Urinary bladder (tissue), 4 donors: ENCODE data around the gene C1orf159. TPM values are rescaled to one million over a fixed set of nuclear protein-coding genes. Genes with fewer than 3 reads are reported as not detected.
"Not testable (repeated sequence)": the region's sequence is repeated elsewhere in the genome, so short reads cannot be mapped to it uniquely, and the experiment has no call there.

ENCODE experiments used
- DNase-seq: peaks from one replicate; pipeline ENCODE4 v3.0.0-alpha.2; 2015; ENCODE audit errors: extremely low spot score
- H3K27ac ChIP-seq: one replicate; pipeline ENCODE4 v1.5.1; 2013; ENCODE audit warnings: low read depth, mild to moderate bottlenecking, moderate library complexity
- H3K36me3 ChIP-seq: one replicate; pipeline ENCODE4 v1.6.1; 2013; ENCODE audit warnings: mild to moderate bottlenecking, moderate library complexity; ENCODE audit not compliant: insufficient read depth
- H3K4me1 ChIP-seq: one replicate; pipeline ENCODE4 v1.6.1; 2013; ENCODE audit warnings: mild to moderate bottlenecking, moderate library complexity; ENCODE audit not compliant: insufficient read depth
- H3K4me3 ChIP-seq: one replicate; pipeline ENCODE4 v1.5.1; 2013; ENCODE audit warnings: low read depth, low read length
- WGBS: extraction: QIAGEN DNeasy Blood & Tissue Kit; methylation state at CpG from one replicate; pipeline ENCODE4 v1.1.7; 2013; 5-methylcytosine and 5-hydroxymethylcytosine counted together
- polyA plus RNA-seq: library from polyadenylated mRNA; stranded (reverse); fragments of 200-250 nt; gene quantifications from one replicate; pipeline ENCODE4 v1.2.3, GENCODE V29; 2013
- total RNA-seq: library from RNA; depleted of rRNA; stranded (reverse); fragments of >200 nt; gene quantifications from one replicate; pipeline ENCODE4 v1.2.3, GENCODE V29; 2014
- donor health status: healthy with polysubstance abuse.
- donor health status: healthy.

Gene C1orf159
- total and polyA plus RNA-seq, 2 donors: 7.1 to 12.6 TPM

GRCh38 chr1:1084372-1085170 lies 31.3 kb downstream of the C1orf159 start:
- no peaks in the 10 kb centered on the region for H3K36me3 ChIP-seq
- DNase-seq: no peak
- no peak overlapping the region for H3K4me3 ChIP-seq
- no peaks in the 10 kb centered on the region for H3K4me1 ChIP-seq
- 93% methylated on average over 38 of the region's 38 CpGs for WGBS
- H3K27ac ChIP-seq: no peak overlapping the region

GRCh38 chr1:1083416-1084371 lies 32.2 kb downstream of the C1orf159 start:
- 90% methylated on average over 43 of the region's 43 CpGs for WGBS
- DNase-seq: no peak
- Histone ChIP-seq H3K36me3 (no peaks in the 10 kb centered on the region), H3K4me1 (no peaks in the 10 kb centered on the region), H3K27ac (no peak overlapping the region), H3K4me3 (no peak overlapping the region)

- no peaks in the 10 kb centered on the region for H3K4me1 ChIP-seq
- no peak for DNase-seq
These were observed 33.0 kb downstream of the C1orf159 start for GRCh38 chr1:1082776-1083415.

GRCh38 chr1:1082239-1082775 lies 33.6 kb downstream of the C1orf159 start:
- no peak overlapping the region for H3K4me3 ChIP-seq
- H3K4me1 ChIP-seq: no peaks in the 10 kb centered on the region
- no peaks in the 10 kb centered on the region for H3K36me3 ChIP-seq
- DNase-seq: no peak
- WGBS: 94% methylated on average over 27 of the region's 27 CpGs
- no peak overlapping the region for H3K27ac ChIP-seq

More at GRCh38 chr1:1082776-1083415, 33.0 kb downstream of the C1orf159 start:
- WGBS: 92% methylated on average over 40 of the region's 40 CpGs
- Histone ChIP-seq H3K4me3 (no peak overlapping the region), H3K27ac (no peak overlapping the region), H3K36me3 (no peaks in the 10 kb centered on the region)

GRCh38 chr1:1081311-1082238 lies 34.3 kb downstream of the C1orf159 start:
- no peaks in the 10 kb centered on the region for H3K4me1 ChIP-seq
- no peak overlapping the region for H3K27ac ChIP-seq
- 88% methylated on average over 52 of the region's 52 CpGs for WGBS
- no peak overlapping the region for H3K4me3 ChIP-seq
- DNase-seq: no peak
- H3K36me3 ChIP-seq: no peaks in the 10 kb centered on the region

- Histone ChIP-seq H3K4me1 (no peaks in the 10 kb centered on the region), H3K27ac (no peak overlapping the region), H3K4me3 (no peak overlapping the region), H3K36me3 (no peaks in the 10 kb centered on the region)
- no peak for DNase-seq
- 48% methylated on average over 9 of the region's 9 CpGs for WGBS
These were observed 35.0 kb downstream of the C1orf159 start for GRCh38 chr1:1080951-1081310.

- Histone ChIP-seq H3K4me1 (no peaks in the 10 kb centered on the region), H3K36me3 (no peaks in the 10 kb centered on the region), H3K4me3 (no peak overlapping the region), H3K27ac (no peak overlapping the region)
- 6% methylated on average over 20 of the region's 23 CpGs for WGBS
- no peak for DNase-seq
These were observed 35.6 kb downstream of the C1orf159 start for GRCh38 chr1:1080122-1080757.

- DNase-seq: peak; percentile 32
- H3K4me1 ChIP-seq: no peaks in the 10 kb centered on the region
- no peaks in the 10 kb centered on the region for H3K36me3 ChIP-seq
- 1% methylated on average over 38 of the region's 38 CpGs for WGBS
- peak overlapping the region; percentile 43 for H3K27ac ChIP-seq
- peak overlapping the region; percentile 14 for H3K4me3 ChIP-seq
These were observed 36.3 kb downstream of the C1orf159 start for GRCh38 chr1:1079408-1080121.

GRCh38 chr1:1077396-1077795 lies 38.5 kb downstream of the C1orf159 start:
- H3K4me1 ChIP-seq, H3K36me3 ChIP-seq, DNase-seq, H3K4me3 ChIP-seq, H3K27ac ChIP-seq: not testable (repeated sequence)
- WGBS: 58% methylated on average over 13 of the region's 21 CpGs

GRCh38 chr1:1075148-1075935 lies 40.5 kb downstream of the C1orf159 start:
- 52% methylated on average over 21 of the region's 21 CpGs for WGBS
- no peak overlapping the region for H3K4me3 ChIP-seq
- no peaks in the 10 kb centered on the region for H3K4me1 ChIP-seq
- peak overlapping the region; percentile 91 for H3K27ac ChIP-seq
- H3K36me3 ChIP-seq: no peaks in the 10 kb centered on the region
- DNase-seq: no peak

GRCh38 chr1:1074631-1075147 lies 41.2 kb downstream of the C1orf159 start:
- no peaks in the 10 kb centered on the region for H3K36me3 ChIP-seq
- no peak overlapping the region for H3K4me3 ChIP-seq
- no peak for DNase-seq
- H3K4me1 ChIP-seq: no peaks in the 10 kb centered on the region
- WGBS: 77% methylated on average over 14 of the region's 14 CpGs
- peak overlapping the region; percentile 91 for H3K27ac ChIP-seq
